Daoy (cell line): ENCODE measurements around the gene QRICH2. TPM values are rescaled to one million over a fixed set of nuclear protein-coding genes. Genes with fewer than 3 reads are reported as not detected.
"Not testable (repeated sequence)": the region's sequence is repeated elsewhere in the genome, so short reads cannot be mapped to it uniquely, and the experiment has no call there.

Experiments used
- DNase-seq: peaks from one replicate; pipeline ENCODE4 v3.0.0-alpha.2; 2015; ENCODE audit warnings: low read depth
- total RNA-seq: library from RNA; depleted of rRNA; stranded (reverse); fragments of >200 nt; shearing (Covaris generic); gene quantifications from 2 replicates; pipeline ENCODE4 v1.2.3, GENCODE V29; 2014

QRICH2 gene
- total RNA-seq, 1 experiment from 2014 or later = 1.5 TPM

DNA sequence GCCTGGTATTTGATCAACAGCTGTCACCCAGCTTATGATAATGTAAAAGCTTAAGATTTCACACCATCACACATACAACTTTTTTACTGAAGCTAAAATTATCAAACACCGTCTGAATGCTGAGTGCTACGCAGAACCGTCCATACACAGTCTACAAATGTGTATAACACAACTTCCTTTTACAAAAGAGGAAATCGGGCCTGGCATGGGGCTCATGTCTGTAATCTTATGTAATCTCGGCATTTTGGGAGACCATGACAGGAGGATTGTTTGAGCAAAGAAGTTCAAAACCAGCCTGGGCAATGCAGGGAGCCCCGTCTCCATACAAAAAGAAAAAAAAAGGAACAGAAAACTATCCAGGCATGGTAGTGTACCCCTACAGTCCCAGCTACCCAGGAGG lies 19.6 kb upstream of the QRICH2 start:
- no peak for DNase-seq

DNA sequence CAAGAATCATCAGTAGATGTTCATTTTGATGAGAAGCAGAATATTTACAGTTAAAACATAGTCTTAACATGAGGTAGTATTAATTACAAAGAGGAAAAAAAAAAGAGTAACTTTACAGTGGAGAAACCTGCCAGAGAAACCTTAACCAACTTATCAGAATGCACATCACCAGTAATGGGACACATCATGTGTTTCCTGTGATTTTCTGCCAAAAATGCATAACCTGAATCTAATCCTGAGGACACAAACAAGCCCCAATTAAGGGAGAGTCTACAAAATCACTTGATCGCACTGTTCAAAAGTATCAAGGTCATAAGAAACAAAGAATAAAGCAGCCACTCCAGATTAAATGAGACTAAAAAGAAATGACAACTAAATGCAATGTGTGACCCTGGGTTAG lies 18.2 kb upstream of the QRICH2 start:
- DNase-seq = no peak

DNA sequence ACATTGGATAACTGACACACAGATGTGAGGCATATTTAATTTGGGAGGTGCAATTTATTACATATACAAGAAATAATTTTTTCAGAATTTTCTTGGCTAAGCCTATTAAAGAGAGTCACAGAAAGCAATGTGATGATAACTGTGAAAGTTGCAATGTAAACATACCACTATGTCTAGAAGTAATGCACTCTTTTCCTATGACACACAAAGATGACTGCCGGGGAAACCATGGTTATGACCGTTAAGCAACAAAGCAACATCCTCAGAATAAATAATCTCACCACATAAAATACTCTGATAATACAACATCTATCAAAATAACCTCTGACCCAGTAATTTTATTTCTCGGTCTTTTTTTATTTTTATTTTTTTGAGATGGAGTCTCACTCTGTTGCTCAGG lies 10.5 kb upstream of the QRICH2 start:
- DNase-seq = no peak

DNA sequence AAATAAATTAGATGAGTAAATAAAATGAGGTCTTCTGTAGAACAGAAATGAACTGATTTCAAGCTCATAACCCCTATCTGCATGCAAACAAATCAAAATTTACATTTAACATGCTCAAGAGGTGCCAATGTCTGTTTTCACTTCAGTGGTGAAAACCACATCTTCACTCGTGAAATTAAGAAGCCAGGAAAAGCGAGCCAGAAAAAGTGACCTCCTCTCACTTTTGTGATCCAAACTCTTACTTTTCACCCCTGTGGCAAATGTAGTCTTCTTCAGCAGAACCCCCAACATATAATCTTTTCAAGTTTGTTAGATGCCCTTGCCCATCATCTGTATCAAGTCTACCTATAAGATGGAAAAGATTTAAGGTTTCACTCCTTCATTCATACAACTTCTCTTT lies 9.5 kb upstream of the QRICH2 start:
- DNase-seq = no peak

DNA sequence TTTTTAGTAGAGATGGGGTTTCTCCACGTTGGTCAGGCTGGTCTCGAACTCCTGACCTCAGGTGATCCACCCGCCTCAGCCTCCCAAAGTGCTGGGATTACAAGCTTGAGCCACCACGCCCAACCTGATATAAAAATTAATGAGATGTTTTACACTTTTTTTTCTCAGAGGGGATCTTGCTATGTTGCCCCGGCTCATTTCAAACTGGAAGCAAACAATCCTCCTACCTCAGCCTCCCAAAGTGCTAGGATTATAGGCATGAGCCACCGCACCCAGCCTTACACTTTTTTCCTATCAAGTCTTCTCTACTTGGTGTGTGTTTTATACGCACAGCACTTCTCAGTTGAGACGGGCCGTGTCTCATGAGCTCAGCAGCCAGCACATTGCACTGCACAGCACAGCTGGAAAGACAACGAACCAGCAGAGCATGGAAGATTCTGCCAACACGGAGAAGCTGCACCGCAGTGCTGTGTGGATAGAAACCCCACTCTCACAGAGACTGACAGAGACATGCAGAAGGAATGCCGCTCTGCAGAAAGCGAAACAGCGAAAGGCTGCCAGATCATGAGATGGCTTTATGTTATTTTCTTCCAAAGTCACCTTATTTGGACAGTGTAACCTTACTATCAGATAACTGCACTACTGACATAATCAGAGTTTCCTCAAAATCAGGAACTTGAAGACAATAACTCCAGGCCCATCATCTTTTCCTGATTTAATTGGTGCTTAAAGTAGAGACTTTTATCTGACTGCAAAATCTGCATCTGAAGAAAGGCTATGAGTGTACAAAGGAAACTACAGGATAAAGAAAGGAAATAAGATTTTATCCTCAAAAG lies 6.5 kb upstream of the QRICH2 start:
- DNase-seq = no peak

DNA sequence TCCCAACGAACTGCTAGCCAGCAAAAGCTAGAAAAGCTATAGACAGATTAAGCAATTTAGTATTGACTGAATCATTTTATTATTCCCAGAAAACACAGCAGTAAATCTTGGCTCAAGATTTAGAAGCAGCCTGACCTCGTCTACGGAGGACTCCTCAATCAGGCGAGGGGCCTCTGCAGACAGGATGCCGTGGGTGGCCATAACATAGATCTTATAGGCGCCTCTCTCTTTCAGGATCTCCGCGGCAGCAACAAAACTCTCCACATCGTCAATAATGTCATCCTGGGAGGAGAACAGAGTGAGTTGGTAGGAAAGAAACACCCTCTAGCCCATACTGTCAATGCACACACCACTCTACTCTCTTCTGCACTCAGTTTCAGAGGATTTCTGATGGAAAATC lies 4.7 kb upstream of the QRICH2 start:
- DNase-seq = no peak

DNA sequence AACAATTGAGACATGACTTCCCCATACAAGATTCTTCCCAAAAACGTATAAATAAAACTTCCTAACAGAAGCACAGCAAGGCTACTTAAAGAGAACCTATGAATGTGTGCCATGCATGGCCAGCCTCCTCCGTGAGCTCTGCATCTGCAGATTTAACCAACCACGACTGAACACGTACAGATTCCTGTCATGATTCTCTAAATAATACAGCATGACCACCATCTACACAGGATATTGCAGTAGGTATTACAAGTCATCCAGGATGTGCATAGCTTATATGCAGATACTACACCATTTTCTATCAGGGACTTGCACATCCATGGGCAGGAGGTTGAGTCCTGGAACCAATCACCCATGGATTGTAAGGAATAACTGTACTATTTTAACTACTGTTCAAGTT lies 1.4 kb upstream of the QRICH2 start:
- DNase-seq = no peak

DNA sequence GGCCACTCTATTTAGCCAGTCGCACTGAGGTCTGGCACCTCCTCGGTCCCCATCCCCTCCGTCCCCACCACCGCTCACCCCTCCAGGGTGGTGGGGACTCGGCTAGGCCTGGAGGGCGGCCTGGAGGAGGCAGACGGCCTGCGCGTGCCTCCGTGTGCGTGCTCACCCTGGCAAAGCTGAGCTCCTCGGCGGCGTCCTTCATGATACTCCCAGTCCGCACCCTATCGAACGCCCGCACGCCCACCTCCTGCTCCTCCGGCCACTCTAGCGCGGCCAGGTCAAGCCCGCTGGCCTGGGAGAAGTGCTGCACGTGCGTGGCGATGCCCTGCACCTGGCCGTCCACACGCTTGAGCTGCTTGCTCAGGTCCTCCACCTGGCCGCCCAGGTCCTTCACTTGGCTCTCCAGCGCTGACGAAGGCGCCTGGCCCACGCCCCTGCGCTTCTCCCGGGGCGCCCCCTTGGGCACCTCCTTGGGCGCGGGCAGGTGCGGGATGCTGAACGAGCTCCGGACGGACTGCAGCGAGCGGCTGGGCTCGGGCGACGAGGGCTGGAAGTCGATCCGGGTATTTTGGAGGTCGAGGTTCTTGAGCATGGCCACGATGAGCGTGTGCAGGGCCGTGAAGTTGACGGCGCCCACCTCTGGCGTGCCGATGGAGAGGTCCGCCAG lies 644 bp downstream of the QRICH2 start:
- no peak for DNase-seq

DNA sequence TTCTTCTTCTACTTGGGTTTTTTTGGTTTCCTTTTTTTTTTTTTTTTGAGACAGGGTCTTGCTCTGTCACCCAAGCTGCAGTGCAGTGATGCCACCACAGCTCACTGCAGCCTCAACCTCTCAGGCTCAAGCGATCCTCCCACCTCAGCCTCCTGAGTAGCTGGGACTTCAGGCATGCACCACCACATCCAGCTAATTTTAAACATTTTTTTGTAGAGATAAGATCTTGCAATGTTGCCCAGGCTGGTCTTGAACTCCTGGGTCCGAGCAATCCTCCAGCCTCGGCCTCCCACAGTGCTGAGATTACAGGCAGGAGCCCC lies 3.0 kb downstream of the QRICH2 start:
- not testable (repeated sequence) for DNase-seq

DNA sequence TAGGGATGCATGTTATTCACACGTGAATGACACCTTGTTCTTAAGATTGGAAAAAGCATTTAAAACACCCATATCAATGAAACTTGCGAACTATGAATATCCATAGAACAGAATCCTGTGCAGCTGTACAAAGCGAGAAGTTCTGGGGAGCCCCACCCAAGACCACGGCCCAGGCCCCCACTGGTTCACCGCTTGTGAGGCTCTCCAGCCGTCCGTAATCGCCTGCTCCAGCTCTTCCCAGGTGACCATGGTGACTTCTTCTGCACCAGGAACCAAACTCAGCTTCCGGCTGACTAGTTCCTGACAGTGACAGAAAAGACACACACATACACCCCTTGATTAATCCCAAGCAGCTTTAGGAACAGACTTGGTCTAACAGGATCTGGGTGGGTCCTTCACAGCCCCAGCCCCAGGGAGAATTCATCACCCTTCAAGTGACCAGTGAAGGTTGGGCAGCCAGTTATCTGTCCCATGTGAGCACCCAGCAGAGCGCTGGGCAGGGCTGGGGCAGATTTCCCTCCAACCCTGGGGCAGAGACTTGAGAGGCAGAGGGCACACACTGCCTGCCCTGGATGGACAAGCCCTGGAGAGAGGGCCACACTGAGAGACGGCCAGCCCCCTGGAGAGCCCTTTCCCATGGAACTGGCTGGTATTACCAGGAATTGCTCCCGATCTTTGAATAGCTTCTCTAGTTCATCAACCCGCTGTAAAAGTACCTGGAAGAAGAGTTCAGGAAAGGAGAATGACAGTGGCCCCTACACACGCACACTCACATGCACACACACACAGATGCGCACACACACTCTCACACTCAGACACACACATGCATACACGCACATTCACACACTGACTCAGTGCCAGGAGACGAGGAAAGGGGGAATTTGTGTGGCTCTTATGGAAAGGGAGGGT lies 3.6 kb downstream of the QRICH2 start:
- DNase-seq = no peak

DNA sequence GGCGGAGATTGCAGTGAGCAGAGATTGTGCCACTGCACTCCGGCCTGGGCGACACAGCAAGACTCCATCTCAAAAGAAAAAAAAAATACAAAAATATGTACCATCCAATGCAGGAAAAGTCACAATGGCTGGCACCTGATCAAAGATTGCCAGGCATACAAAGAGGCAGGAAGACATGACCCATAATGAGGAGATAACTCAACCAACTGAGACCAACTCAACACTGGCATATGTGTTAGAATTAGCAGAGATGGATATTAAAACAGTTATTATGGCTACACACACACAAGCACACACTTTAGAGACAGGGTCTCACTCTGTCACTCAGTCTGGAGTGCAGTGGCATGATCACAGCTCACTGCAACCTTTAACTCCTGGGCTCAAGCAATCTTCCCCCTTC lies 10.6 kb downstream of the QRICH2 start:
- DNase-seq = no peak

DNA sequence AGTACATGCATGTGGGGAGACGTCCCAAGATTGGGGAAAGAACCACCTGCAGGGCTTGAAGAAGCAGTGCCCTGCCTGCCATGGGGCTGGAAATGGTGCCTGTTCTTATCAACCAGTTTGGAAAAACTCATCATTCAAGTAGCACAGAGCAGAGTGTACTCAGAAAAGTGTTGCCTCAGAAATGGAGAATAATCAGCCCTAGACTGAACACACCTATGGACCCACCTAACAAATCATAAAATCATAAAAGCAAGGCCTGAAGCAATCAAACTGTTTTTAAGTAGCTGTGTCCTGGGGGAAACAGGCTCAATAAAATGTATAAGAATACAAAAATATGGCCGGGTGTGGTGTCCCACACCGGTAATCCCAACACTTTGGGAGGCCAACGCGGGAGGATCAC lies 11.2 kb downstream of the QRICH2 start:
- no peak for DNase-seq

DNA sequence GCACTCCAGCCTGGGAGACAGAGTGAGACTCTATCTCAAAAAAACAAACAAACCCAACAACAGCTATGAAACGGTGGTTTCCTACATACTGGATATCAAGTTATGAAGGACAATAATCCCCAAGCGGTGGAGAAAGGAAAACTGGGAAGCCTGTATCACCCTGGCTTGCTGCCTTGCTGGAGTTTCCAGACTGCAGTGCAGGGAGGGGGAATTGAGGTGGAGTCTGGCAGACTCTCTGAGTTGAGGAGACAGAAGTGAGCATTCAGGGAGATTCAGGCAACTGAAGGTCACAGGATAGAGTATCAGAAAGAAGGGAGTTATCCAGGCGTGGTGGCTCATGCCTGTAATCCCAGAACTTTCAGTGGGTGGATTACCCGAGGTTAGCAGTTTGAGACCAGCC lies 11.9 kb downstream of the QRICH2 start:
- no peak for DNase-seq

DNA sequence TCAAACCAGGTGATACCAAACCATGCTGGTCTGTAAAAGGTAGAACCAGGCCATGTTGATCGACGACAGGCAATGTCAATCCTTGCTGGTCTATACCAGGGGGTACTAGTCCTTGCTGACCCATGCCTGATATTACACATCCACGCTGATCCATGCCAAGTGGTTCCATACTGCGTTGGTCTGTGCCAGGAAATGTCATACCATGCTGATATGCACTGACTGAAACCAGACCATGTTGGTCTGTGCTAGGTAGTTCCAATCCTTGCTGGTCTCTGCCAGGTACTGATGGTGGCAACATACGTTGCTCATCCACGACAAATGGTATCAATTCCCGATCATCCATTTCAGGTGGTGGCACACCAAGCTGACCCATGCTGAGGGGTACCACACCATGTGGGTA lies 15.0 kb downstream of the QRICH2 start:
- no peak for DNase-seq

DNA sequence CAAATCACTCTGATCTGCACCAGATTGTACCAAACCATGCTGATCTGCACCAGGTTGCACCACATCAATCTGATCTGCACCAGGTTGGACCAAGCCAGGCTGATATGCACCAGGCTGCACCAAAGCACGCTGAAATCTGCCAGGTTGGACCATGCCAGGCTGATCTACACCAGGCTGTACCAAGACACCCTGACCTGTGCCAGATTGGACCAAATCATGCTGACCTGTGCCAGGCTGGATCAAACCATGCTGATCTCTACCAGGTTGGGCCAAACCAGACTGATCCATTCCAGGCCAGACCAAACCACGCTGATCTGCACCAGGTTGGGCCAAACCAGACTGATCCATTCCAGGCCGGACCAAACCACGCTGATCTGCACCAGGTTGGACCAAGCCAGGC lies 15.5 kb downstream of the QRICH2 start:
- DNase-seq = no peak

DNA sequence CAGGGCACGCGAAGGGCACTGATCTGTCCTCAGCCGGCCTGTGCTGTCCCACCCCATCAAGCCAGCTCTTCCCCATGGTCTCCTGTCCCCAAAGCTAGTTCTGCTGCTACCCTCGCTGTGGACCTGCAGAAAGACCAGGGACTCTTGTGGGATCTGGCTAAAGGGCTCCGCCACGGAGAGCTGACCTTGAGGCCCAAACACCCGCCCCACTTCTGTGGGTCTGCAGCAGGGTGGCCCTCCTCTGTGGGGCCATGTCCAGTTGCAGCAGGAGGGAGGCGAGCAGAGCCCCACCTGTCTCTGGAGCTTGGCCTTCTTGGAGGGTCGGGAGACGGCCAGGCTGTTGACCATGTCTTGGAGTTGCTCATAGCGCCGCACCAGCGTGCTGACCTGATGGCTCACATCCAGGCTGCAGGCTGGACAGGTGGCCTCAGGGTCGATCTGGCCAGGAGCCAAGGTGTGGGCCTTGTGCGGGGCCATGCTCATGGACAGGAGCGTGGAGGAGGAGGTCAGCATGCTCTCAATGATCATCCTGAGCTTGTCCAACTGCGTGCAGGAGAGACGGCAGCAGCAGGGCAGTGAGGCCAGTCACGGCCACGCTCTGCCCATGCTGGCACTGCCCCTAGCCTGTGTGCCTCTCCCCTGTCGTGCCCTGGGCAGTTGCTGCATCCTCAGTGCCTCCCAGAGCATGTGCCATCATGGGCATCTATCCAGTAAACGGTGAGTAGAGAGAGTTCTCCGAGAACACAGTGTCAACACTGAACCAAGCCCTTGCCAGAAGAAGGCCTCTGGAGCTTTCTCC lies 26.3 kb downstream of the QRICH2 start:
- DNase-seq = no peak

DNA sequence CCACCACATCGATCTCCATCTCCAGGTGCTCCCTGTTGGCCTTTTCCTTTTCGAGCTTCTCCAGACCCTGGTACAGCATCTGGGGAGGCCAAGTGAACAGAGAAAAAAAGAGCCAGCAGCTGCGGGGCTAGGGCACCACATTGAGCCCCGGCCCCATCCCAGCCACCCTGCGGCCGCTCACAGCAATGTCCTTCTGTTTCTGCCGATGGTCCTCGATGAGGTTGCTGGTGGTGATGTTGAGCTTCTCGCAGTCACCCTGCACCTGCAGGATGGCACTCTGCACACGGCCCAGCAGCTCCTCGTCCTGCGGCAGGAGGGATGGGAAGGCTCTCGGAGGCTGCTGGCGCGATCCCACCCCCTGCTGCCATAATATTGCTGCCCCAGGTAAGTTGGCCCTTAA lies 27.4 kb downstream of the QRICH2 start:
- DNase-seq = no peak

DNA sequence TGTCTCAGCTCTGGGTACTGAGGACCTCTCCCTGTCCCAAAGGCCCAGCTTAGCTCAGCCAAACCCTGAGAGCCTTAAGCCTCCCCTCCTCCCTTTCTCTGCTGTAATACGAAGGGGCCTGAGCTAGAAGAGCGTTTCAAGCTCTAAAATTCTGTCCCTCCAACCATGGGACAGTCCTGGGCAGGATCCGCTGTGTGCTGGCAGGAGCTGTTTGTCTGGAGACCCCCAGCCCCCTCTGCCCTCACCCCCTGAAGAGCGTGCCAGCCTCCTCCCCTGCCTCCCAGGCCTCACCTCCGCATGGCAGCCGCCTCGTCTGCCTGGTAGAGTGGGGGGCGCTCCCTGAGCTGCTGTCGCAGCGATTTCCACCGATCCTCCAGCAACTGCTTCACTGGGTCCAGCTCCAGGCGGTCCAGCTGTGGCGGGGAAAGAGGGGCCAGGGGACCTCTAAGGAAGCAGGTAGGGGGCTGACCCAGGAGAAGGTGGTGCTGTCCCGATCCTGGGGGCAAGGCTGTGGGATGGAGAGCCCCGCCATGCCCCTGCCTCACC lies 28.3 kb downstream of the QRICH2 start:
- DNase-seq = no peak

DNA sequence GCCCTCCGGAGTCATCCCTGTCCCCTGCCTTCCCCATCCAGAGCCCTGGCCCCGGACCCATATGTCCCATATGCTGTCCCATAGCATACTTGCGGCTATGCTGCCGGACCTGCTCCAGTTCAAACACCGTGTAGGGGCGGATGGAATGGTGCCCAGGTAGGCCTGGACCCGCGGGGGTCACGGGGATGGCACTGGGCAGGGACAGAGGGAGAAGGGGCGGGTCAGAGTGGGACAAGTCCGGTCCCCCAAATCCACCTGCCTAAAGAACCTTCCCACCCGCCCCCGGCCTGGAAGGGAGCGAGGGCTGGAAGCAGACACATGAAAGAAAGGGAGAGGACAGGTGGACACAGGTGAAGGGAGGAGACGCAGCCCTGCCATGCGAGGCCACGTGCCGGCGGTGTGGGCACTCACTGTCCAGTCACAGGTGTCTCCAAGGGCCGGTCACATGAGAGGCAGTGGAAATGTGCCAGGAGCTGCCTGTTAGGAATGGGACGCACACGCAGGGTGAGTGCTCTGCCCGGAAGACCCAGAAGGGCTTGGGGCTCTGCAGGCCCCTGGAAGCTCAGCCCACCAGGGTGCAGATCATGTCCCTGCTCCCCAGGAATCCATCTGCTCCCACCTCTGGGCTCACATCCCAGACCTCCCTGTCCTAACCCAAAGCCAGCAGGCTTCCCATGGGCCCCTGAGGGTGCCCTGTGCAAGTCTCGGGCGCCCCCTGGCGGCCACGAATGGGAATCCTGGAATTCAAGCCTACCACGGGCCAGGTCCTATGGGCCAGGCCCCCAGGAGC lies 28.9 kb downstream of the QRICH2 start:
- DNase-seq = peak; percentile 80

DNA sequence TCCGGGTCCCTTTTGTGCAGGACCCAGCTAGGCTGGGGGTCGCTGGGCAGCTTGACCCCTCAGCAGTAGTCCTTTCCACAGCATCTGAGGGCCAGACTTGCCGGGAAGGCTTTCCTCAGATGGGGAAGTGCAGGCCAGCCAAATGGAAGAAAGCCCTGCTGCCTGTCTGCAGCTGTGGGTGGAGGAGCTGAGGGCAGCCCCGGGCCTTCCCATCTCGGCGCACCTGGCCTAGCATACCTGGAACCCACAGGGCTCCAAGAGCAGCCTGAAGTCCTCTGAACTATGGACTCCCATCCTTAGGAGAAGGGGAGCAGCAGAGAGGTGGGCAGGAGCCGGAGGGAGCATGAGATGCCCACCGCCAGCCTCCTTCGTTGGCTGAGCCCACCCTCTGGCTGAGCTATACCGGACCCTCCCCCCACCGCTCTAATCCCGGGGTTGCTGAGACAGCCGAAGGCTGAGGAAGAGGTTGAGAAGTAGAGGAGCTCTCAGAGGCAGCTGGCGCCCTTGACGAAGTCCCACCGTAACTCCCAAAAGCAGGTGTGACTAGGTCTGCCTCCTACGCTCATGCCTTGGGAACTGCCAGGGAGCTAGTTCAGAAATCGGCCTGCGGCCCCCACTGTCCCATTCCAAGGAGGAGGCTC lies 29.7 kb downstream of the QRICH2 start:
- DNase-seq = no peak
